T-cell (primary cell): ENCODE results near the gene BMF. TPM values are rescaled to one million over a fixed set of nuclear protein-coding genes. Genes with fewer than 3 reads are reported as not detected.

Experiments
- ATAC-seq, 4 experiments: fragments of 200-7000 bp in 3 of 4; fragments of 150-1000 bp in 1 of 4; cut with Tn5 transposase; replicated peaks in 1 of 4; 1 replicate in 3 of 4; 2 replicates in 1 of 4; pipeline ENCODE4 v1.10.0; 2021; ENCODE audit warnings: moderate library complexity in 3 of 4, mild to moderate bottlenecking in 2 of 4, moderate number of reproducible peaks in 1 of 4
- CTCF ChIA-PET, 2 donors: fragments of 300-600 bp; sonication (Branson Sonifier 250); formaldehyde crosslinking; loops; one replicate each; lab custom pipeline; 2022; ENCODE audit warnings: antibody characterized with exemption in 2 of 2; lab: Charles Lee
- POLR2A ChIA-PET, 2 donors: fragments of 300-600 bp; sonication (Branson Sonifier 250); formaldehyde crosslinking; loops; one replicate each; lab custom pipeline; 2022; ENCODE audit warnings: antibody characterized with exemption in 2 of 2; lab: Charles Lee
- DNase-seq, 35 experiments: peaks; one replicate each; pipeline versions ENCODE4 v3.0.0 to v3.0.0-alpha.2; 2013 to 2023
- H3K27ac ChIP-seq: one replicate; pipeline ENCODE4 v1.5.1; 2013; ENCODE audit warnings: low read length
- H3K27me3 ChIP-seq, 2 experiments: replicated peaks in 1 of 2; 1 replicate in 1 of 2; 2 replicates in 1 of 2; pipeline versions ENCODE4 v1.6.1 to v1.7.0; 2013; ENCODE audit warnings: low read length in 1 of 2, mixed read lengths in 1 of 2; ENCODE audit not compliant: control insufficient read depth in 2 of 2, insufficient read depth in 2 of 2; ENCODE audit errors: extremely low read depth in 1 of 2
- H3K36me3 ChIP-seq, 2 donors: 1 replicate in 1 of 2; 2 replicates in 1 of 2; pipeline versions ENCODE4 v1.6.1 to v1.7.0; 2013; ENCODE audit warnings: low read length in 1 of 2; ENCODE audit not compliant: control insufficient read depth in 2 of 2, insufficient read depth in 1 of 2; ENCODE audit errors: extremely low read depth in 1 of 2
- H3K4me1 ChIP-seq, 2 experiments: 1 replicate in 1 of 2; 2 replicates in 1 of 2; pipeline versions ENCODE4 v1.6.1 to v1.7.0; 2013; ENCODE audit warnings: low read length in 2 of 2, mixed read lengths in 1 of 2; ENCODE audit not compliant: insufficient read depth in 2 of 2, control insufficient read depth in 1 of 2; ENCODE audit errors: extremely low read depth in 1 of 2
- H3K4me3 ChIP-seq, 2 donors: 1 replicate in 1 of 2; 2 replicates in 1 of 2; pipeline versions ENCODE4 v1.5.1 to v1.7.0; 2013; ENCODE audit warnings: mild to moderate bottlenecking in 2 of 2, low read length in 1 of 2, moderate library complexity in 1 of 2; ENCODE audit not compliant: control insufficient read depth in 1 of 2; ENCODE audit errors: extremely low read depth in 1 of 2
- H3K9me3 ChIP-seq: 2 replicates; pipeline ENCODE4 v1.7.0; 2013
- H3K27ac Mint-ChIP-seq, 2 donors: one replicate each; pipeline ENCODE4 v1.8.0; 2020 to 2021; ENCODE audit warnings: mild to moderate bottlenecking in 2 of 2, mixed read lengths in 2 of 2
- H3K27me3 Mint-ChIP-seq, 2 donors: one replicate each; pipeline ENCODE4 v1.8.0; 2021 to 2022; ENCODE audit warnings: mixed read lengths in 2 of 2
- H3K36me3 Mint-ChIP-seq: one replicate; pipeline ENCODE4 v1.8.0; 2021; ENCODE audit warnings: mixed read lengths
- H3K4me1 Mint-ChIP-seq, 3 donors: one replicate each; pipeline ENCODE4 v1.8.0; 2020 to 2022; ENCODE audit warnings: mixed read lengths in 3 of 3, mild to moderate bottlenecking in 1 of 3
- H3K4me3 Mint-ChIP-seq, 3 donors: one replicate each; pipeline ENCODE4 v1.8.0; 2020 to 2022; ENCODE audit warnings: mild to moderate bottlenecking in 3 of 3, mixed read lengths in 3 of 3, moderate library complexity in 3 of 3
- H3K9me3 Mint-ChIP-seq, 3 donors: one replicate each; pipeline ENCODE4 v1.8.0; 2020 to 2022; ENCODE audit warnings: mixed read lengths in 3 of 3
- WGBS: methylation state at CpG from one replicate; pipeline ENCODE4 v1.1.5; 2013; ENCODE audit warnings: missing lambda C conversion rate; ENCODE audit not compliant: insufficient coverage; 5-methylcytosine and 5-hydroxymethylcytosine counted together
- total RNA-seq, 35 experiments: library from RNA in 6 of 35; stranded (reverse) in 6 of 35; fragments of 120-200 nt in 1 of 35; gene quantifications; one replicate each; pipeline versions ENCODE4 v1.2.1 to v1.2.4 and lab custom pipeline; 2013 to 2026

The BMF gene
- total RNA-seq, 5 donors from 2014 or later (not counting 1 experiment from before 2014, with no cell fraction given), result 6.6 to 46.7 (median 42.4) TPM

DNA sequence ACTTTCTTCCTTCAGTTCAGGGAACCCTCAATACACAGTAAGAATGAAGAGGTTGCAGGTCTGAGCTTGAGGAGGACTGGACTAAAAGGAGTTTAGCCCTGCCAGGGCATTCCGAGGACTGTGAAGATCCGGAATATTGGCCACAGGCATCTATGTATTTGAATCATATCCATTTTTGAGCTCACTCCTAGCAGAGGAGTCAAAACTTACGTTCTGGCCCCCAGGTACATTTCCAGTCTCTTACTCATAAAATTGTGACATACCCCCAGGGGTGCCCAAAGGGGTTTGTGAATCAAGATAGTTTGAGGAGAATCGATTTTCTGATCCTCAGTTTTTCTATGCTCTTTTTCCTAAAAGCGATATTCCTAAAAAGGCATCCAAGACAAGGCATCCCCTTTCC lies 42.1 kb downstream of the BMF start:
- H3K27ac ChIP-seq, result no peak overlapping the region
- H3K27ac Mint-ChIP-seq, result no peak overlapping the region
- DNase-seq, result no peak
- no peak for ATAC-seq
- H3K4me3 ChIP-seq, result no peak overlapping the region
- peaks cover 10 to 17% (median 15%) of the 10 kb centered on the region in 3 donors for H3K4me1 Mint-ChIP-seq
- H3K27me3 Mint-ChIP-seq, result no peaks in the 10 kb centered on the region
- no peaks in the 10 kb centered on the region for H3K9me3 ChIP-seq
- H3K4me3 Mint-ChIP-seq, result no peak overlapping the region
- peaks cover 11 to 13% of the 10 kb centered on the region in 2 experiments for H3K4me1 ChIP-seq
- no CpG with 5 or more reads among the region's 5 CpGs for WGBS
- no peaks in the 10 kb centered on the region for H3K9me3 Mint-ChIP-seq
- H3K36me3 Mint-ChIP-seq, result no peaks in the 10 kb centered on the region
- ChIA-PET CTCF (interaction anchor here in 1 of 2 donors (0.6 to 0.9 kb wide), 2 partner anchors 33 to 54 kb away, joined by 3 read pairs; no protein-coding TSS in a partner anchor), POLR2A (interaction anchor here in 1 of 2 donors (1.0 kb wide), 1 partner anchor 33 kb away, joined by 3 read pairs; no protein-coding TSS in a partner anchor)
- H3K27me3 ChIP-seq, result peaks cover 0 to 2% of the 10 kb centered on the region in 2 experiments
- no peaks in the 10 kb centered on the region for H3K36me3 ChIP-seq

DNA sequence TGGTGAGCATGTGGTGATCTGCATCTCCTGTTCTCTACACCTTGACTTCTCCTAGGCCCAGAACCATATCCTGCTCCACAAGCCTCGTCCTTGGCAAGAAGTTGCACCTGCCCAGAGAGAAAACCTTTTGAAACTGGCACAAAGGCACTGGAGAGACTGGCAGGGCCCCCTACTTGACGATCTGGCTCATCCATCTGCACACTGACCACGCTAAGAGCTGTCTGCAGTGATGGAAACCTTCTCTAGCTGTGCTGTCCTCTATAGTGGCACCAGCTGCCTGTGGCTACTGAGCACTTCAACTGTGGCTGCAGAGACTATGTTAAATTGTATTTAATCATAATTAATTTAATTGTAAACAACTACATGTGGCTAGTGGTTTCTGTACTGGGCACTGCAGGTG lies 43.5 kb downstream of the BMF start:
- Histone ChIP-seq H3K4me3 (no peak overlapping the region), H3K9me3 (no peaks in the 10 kb centered on the region), H3K27ac (no peak overlapping the region), H3K4me1 (peaks cover 13 to 22% of the 10 kb centered on the region in 2 experiments), H3K36me3 (peaks cover 0 to 3% of the 10 kb centered on the region in 2 donors), H3K27me3 (peaks cover 0 to 2% of the 10 kb centered on the region in 2 experiments)
- Mint-ChIP-seq H3K27me3 (no peaks in the 10 kb centered on the region), H3K4me3 (no peak overlapping the region), H3K9me3 (no peaks in the 10 kb centered on the region), H3K36me3 (no peaks in the 10 kb centered on the region), H3K27ac (peak overlapping the region; percentile 36 to 87), H3K4me1 (peaks cover 10 to 17% (median 15%) of the 10 kb centered on the region in 3 donors)
- DNase-seq, result no peak
- CTCF ChIA-PET, result no interaction called here
- 70% methylated on average over 3 of the region's 3 CpGs for WGBS
- no peak for ATAC-seq
- POLR2A ChIA-PET, result interaction anchor here in 1 of 2 donors (0.6 kb wide), 1 partner anchor 78 kb away, joined by 3 read pairs; no protein-coding TSS in a partner anchor

- H3K4me3 ChIP-seq, result no peak overlapping the region
- H3K4me1 ChIP-seq, result peaks cover 13 to 22% of the 10 kb centered on the region in 2 experiments
- peaks cover 0 to 3% of the 10 kb centered on the region in 2 donors for H3K36me3 ChIP-seq
- Mint-ChIP-seq H3K36me3 (no peaks in the 10 kb centered on the region), H3K9me3 (no peaks in the 10 kb centered on the region), H3K4me3 (peak overlapping the region in 1 of 3 donors; percentile 57), H3K27ac (peak overlapping the region; percentile 36 to 87), H3K4me1 (peaks cover 10 to 17% (median 15%) of the 10 kb centered on the region in 3 donors), H3K27me3 (no peaks in the 10 kb centered on the region)
- no peaks in the 10 kb centered on the region for H3K9me3 ChIP-seq
- H3K27me3 ChIP-seq, result no peaks in the 10 kb centered on the region
- DNase-seq, result no peak
- no peak overlapping the region for H3K27ac ChIP-seq
- POLR2A ChIA-PET, result no interaction called here
- CTCF ChIA-PET, result interaction anchor here (0.6 to 1.1 kb wide), 2 partner anchors 32 to 41 kb away, joined by 3 to 5 read pairs; no protein-coding TSS in a partner anchor
- ATAC-seq, result peak; percentile 64 to 90 (median 66)
- WGBS, result 61% methylated on average over 4 of the region's 8 CpGs
Observed at GRCh38 chr15:40064231-40064894, 44.3 kb downstream of the BMF start.

- no peaks in the 10 kb centered on the region for H3K9me3 ChIP-seq
- peak overlapping the region in 1 of 2 donors; percentile 87 for H3K27ac Mint-ChIP-seq
- no CpG with 5 or more reads among the region's 2 CpGs for WGBS
- H3K27me3 ChIP-seq, result no peaks in the 10 kb centered on the region
- DNase-seq (no peak), ATAC-seq (no peak)
- no peaks in the 10 kb centered on the region for H3K27me3 Mint-ChIP-seq
- no peak overlapping the region for H3K4me3 ChIP-seq
- H3K4me1 Mint-ChIP-seq, result peaks cover 12 to 19% (median 18%) of the 10 kb centered on the region in 3 donors
- H3K4me1 ChIP-seq, result peaks cover 13 to 22% of the 10 kb centered on the region in 2 experiments
- no peak overlapping the region for H3K27ac ChIP-seq
- peaks cover 0 to 3% of the 10 kb centered on the region in 2 donors for H3K36me3 ChIP-seq
- no peak overlapping the region for H3K4me3 Mint-ChIP-seq
- ChIA-PET POLR2A (no interaction called here), CTCF (interaction anchor here in 1 of 2 donors (1.1 kb wide), 1 partner anchor 42 kb away, joined by 3 read pairs; no protein-coding TSS in a partner anchor)
- no peaks in the 10 kb centered on the region for H3K9me3 Mint-ChIP-seq
- H3K36me3 Mint-ChIP-seq, result no peaks in the 10 kb centered on the region
Observed at GRCh38 chr15:40063563-40064011, 45.1 kb downstream of the BMF start.

- ATAC-seq (no peak), DNase-seq (no peak)
- Mint-ChIP-seq H3K27ac (no peak overlapping the region), H3K36me3 (peaks cover 5% of the 10 kb centered on the region), H3K4me3 (no peak overlapping the region), H3K9me3 (no peaks in the 10 kb centered on the region), H3K4me1 (peaks cover 18 to 25% (median 24%) of the 10 kb centered on the region in 3 donors), H3K27me3 (no peaks in the 10 kb centered on the region)
- Histone ChIP-seq H3K4me1 (peaks cover 13 to 22% of the 10 kb centered on the region in 2 experiments), H3K36me3 (peaks cover 0 to 3% of the 10 kb centered on the region in 2 donors), H3K27me3 (no peaks in the 10 kb centered on the region), H3K9me3 (no peaks in the 10 kb centered on the region), H3K4me3 (no peak overlapping the region), H3K27ac (no peak overlapping the region)
- ChIA-PET POLR2A (no interaction called here), CTCF (interaction anchor here in 1 of 2 donors (1.0 kb wide), 1 partner anchor 36 kb away, joined by 4 read pairs; no protein-coding TSS in a partner anchor)
- 93% methylated on average over 5 of the region's 10 CpGs for WGBS
Observed at GRCh38 chr15:40062816-40063562, 45.7 kb downstream of the BMF start.
